Measurements from ENCODE around the gene AFAP1L1.

The AFAP1L1 gene

DNA sequence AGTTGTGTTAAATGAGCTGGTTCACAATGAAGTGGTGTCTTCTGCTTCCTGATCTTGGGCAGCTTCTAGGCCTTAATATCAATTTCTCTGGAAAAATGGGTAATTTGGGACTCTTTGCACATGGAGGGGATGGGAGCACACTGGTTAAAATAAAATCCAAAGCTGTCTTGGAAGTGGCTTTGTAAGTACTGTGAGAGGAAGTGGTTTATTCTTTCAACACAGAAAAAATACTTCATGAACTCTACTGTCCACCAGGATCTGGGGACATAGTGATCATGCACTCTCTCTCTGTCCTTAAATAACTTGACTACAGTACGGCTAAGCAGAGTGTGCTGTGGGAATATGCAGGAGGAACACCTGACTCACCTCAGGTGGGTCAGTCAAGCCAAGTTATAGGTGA, 88.6 kb downstream of the AFAP1L1 start:
- ChIA-PET POLR2A (ENCODE audit: low non-redundant PET) (interaction anchor here (0.7 to 0.8 kb wide), 2 partner anchors 15 to 21 kb away, joined by 3 to 6 read pairs; no protein-coding TSS in a partner anchor), CTCF (interaction anchor here (0.6 to 1.8 kb wide), 3 partner anchors 12 to 35 kb away, joined by 3 to 6 read pairs (median 4); no protein-coding TSS in a partner anchor)
- no peak overlapping the region for H3K27ac ChIP-seq
- TF ChIP-seq, protein P1, sequence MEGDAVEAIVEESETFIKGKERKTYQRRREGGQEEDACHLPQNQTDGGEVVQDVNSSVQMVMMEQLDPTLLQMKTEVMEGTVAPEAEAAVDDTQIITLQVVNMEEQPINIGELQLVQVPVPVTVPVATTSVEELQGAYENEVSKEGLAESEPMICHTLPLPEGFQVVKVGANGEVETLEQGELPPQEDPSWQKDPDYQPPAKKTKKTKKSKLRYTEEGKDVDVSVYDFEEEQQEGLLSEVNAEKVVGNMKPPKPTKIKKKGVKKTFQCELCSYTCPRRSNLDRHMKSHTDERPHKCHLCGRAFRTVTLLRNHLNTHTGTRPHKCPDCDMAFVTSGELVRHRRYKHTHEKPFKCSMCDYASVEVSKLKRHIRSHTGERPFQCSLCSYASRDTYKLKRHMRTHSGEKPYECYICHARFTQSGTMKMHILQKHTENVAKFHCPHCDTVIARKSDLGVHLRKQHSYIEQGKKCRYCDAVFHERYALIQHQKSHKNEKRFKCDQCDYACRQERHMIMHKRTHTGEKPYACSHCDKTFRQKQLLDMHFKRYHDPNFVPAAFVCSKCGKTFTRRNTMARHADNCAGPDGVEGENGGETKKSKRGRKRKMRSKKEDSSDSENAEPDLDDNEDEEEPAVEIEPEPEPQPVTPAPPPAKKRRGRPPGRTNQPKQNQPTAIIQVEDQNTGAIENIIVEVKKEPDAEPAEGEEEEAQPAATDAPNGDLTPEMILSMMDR (conservative IDR thresholded peaks at IDR 0.05; ENCODE audit: low read depth), result no peak
- DNase-seq (ENCODE audit: low spot score), result no peak

- TF ChIP-seq, protein P1 (conservative IDR thresholded peaks at IDR 0.05; ENCODE audit: low read depth), result no peak
- POLR2A ChIA-PET (ENCODE audit: low non-redundant PET), result no interaction called here
- CTCF ChIA-PET, result interaction anchor here (0.6 kb wide), 1 partner anchor 9 kb away, joined by 3 read pairs; no protein-coding TSS in a partner anchor
- H3K27ac ChIP-seq, result no peak overlapping the region
- no peak for DNase-seq (ENCODE audit: low spot score)
Measured at GRCh38 chr5:149362541-149362940, 90.9 kb downstream of the AFAP1L1 start.

GRCh38 chr5:149363358-149363757, 91.7 kb downstream of the AFAP1L1 start:
- DNase-seq (ENCODE audit: low spot score), result no peak
- TF ChIP-seq, protein P1 (conservative IDR thresholded peaks at IDR 0.05; ENCODE audit: low read depth), result no peak
- no peak overlapping the region for H3K27ac ChIP-seq
- CTCF ChIA-PET, result interaction anchor here (0.6 kb wide), 1 partner anchor 8 kb away, joined by 3 read pairs; no protein-coding TSS in a partner anchor
- POLR2A ChIA-PET (ENCODE audit: low non-redundant PET), result no interaction called here

DNA sequence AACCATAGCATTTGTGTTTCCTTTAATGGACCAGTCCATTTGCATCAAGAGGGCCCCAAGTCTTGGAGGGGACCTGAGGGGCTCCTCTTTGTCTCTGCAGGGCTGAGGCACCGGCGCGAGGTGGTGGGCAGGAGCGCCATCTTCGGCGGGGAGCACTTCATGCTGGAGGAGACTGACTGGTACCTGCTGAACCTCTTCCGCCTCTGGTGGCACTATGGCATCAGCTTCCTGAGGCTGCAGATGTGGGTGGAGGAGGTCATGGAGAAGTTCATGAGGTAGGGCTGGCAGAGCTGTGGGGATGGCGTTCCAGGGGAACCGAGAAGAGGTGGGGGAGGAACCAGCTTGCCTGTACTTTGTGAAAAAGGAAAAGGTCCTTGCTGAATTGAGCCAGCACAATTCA, 92.3 kb downstream of the AFAP1L1 start:
- no peak overlapping the region for H3K27ac ChIP-seq
- ChIA-PET POLR2A (ENCODE audit: low non-redundant PET) (no interaction called here), CTCF (no interaction called here)
- DNase-seq (ENCODE audit: low spot score), result no peak
- TF ChIP-seq, protein P1 (conservative IDR thresholded peaks at IDR 0.05; ENCODE audit: low read depth), result no peak

DNA sequence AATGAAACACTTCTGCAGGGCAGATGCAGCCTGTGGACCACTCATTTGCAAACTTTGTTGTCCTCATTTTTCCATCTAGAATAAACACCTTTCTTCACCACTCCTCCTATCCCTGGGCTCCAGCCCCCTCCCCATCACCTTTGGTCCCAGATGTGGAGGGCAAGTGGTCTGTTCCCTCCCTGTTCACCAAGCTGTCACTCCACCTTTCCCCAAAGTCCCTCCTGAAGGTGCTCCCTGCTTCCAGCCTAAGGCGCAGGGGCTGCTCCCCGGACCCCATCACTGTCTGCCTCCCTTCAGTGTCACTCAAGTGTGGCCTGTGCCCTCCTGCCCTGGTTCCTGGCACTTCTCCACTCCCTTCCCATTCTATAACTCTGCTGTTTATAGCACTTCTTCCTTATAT, 93.1 kb downstream of the AFAP1L1 start:
- TF ChIP-seq, protein P1 (conservative IDR thresholded peaks at IDR 0.05; ENCODE audit: low read depth), result no peak
- ChIA-PET POLR2A (ENCODE audit: low non-redundant PET) (no interaction called here), CTCF (interaction anchor here (0.6 kb wide), 1 partner anchor 241 kb away, joined by 3 read pairs; no protein-coding TSS in a partner anchor)
- no peak for DNase-seq (ENCODE audit: low spot score)
- H3K27ac ChIP-seq, result no peak overlapping the region

GRCh38 chr5:149365418-149365817, 93.8 kb downstream of the AFAP1L1 start:
- CTCF ChIA-PET, result interaction anchor here (0.6 to 2.9 kb wide), 2 partner anchors 7 to 240 kb away, joined by 3 to 16 read pairs; partner anchors contain the start of gene PCYOX1L
- TF ChIP-seq, protein P1 (conservative IDR thresholded peaks at IDR 0.05; ENCODE audit: low read depth), result no peak
- POLR2A ChIA-PET (ENCODE audit: low non-redundant PET), result no interaction called here
- no peak overlapping the region for H3K27ac ChIP-seq
- no peak for DNase-seq (ENCODE audit: low spot score)

Data from RWPE1 (cell line).